ENCODE measurements around the gene CFAP45. TPM values are rescaled to one million over a fixed set of nuclear protein-coding genes. Genes with fewer than 3 reads are reported as not detected.

Gene CFAP45
- total RNA-seq, 2 experiments from 2014 or later, result 1.3 to 1.6 TPM

GRCh38 chr1:159941141-159941540 is 41.2 kb upstream of the CFAP45 start:
- Mint-ChIP-seq H3K4me1 (peaks cover 21% of the 10 kb centered on the region), H3K36me3 (no peaks in the 10 kb centered on the region), H3K4me3 (no peak overlapping the region), H3K27ac (no peak overlapping the region), H3K27me3 (peaks cover 40% of the 10 kb centered on the region), H3K9me3 (ENCODE audit: low read depth) (no peaks in the 10 kb centered on the region)
- no peak for ATAC-seq
- CTCF ChIA-PET, result interaction anchor here (0.9 to 13.5 kb wide), 3 partner anchors 11 to 65 kb away, joined by 3 to 228 read pairs (median 5); no protein-coding TSS in a partner anchor
- no peak for DNase-seq

- CTCF ChIA-PET, result interaction anchor here (1.3 to 13.5 kb wide), 3 partner anchors 10 to 66 kb away, joined by 3 to 228 read pairs (median 5); no protein-coding TSS in a partner anchor
- peaks cover 42% of the 10 kb centered on the region for H3K27me3 Mint-ChIP-seq
- DNase-seq (no peak), ATAC-seq (no peak)
- H3K9me3 Mint-ChIP-seq (ENCODE audit: low read depth), result no peaks in the 10 kb centered on the region
- no peaks in the 10 kb centered on the region for H3K36me3 Mint-ChIP-seq
- no peak overlapping the region for H3K4me3 Mint-ChIP-seq
- peaks cover 18% of the 10 kb centered on the region for H3K4me1 Mint-ChIP-seq
- no peak overlapping the region for H3K27ac Mint-ChIP-seq
Measured at GRCh38 chr1:159940006-159940620, 40.1 kb upstream of the CFAP45 start.

GRCh38 chr1:159939678-159940002 is 39.7 kb upstream of the CFAP45 start:
- no peak overlapping the region for H3K27ac Mint-ChIP-seq
- H3K4me3 Mint-ChIP-seq, result no peak overlapping the region
- peaks cover 15% of the 10 kb centered on the region for H3K4me1 Mint-ChIP-seq
- H3K9me3 Mint-ChIP-seq (ENCODE audit: low read depth), result no peaks in the 10 kb centered on the region
- CTCF ChIA-PET, result interaction anchor here (1.3 to 13.5 kb wide), 3 partner anchors 9 to 66 kb away, joined by 3 to 228 read pairs (median 5); no protein-coding TSS in a partner anchor
- ATAC-seq, result no peak
- DNase-seq, result no peak
- H3K27me3 Mint-ChIP-seq, result peaks cover 41% of the 10 kb centered on the region
- no peaks in the 10 kb centered on the region for H3K36me3 Mint-ChIP-seq

GRCh38 chr1:159938905-159939677 is 39.1 kb upstream of the CFAP45 start:
- H3K36me3 Mint-ChIP-seq, result no peaks in the 10 kb centered on the region
- peaks cover 36% of the 10 kb centered on the region for H3K27me3 Mint-ChIP-seq
- CTCF ChIA-PET, result interaction anchor here (0.6 to 13.5 kb wide), 10 partner anchors 9 to 146 kb away, joined by 3 to 228 read pairs (median 4); partner anchors contain the start of gene TAGLN2
- H3K27ac Mint-ChIP-seq, result no peak overlapping the region
- DNase-seq (no peak), ATAC-seq (no peak)
- no peaks in the 10 kb centered on the region for H3K9me3 Mint-ChIP-seq (ENCODE audit: low read depth)
- H3K4me3 Mint-ChIP-seq, result no peak overlapping the region
- H3K4me1 Mint-ChIP-seq, result peaks cover 15% of the 10 kb centered on the region

GRCh38 chr1:159938211-159938852 is 38.4 kb upstream of the CFAP45 start:
- Mint-ChIP-seq H3K36me3 (no peaks in the 10 kb centered on the region), H3K27me3 (peaks cover 29% of the 10 kb centered on the region), H3K27ac (no peak overlapping the region), H3K4me1 (peaks cover 15% of the 10 kb centered on the region), H3K4me3 (no peak overlapping the region), H3K9me3 (ENCODE audit: low read depth) (no peaks in the 10 kb centered on the region)
- ATAC-seq, result peak; percentile 54
- CTCF ChIA-PET, result interaction anchor here (0.6 to 13.5 kb wide), 13 partner anchors 16 to 147 kb away, joined by 3 to 228 read pairs (median 3); partner anchors contain the start of genes KCNJ9 and TAGLN2
- DNase-seq, result peak; percentile 70

GRCh38 chr1:159937054-159937750 is 37.2 kb upstream of the CFAP45 start:
- Mint-ChIP-seq H3K4me3 (no peak overlapping the region), H3K9me3 (ENCODE audit: low read depth) (no peaks in the 10 kb centered on the region), H3K36me3 (no peaks in the 10 kb centered on the region), H3K4me1 (peaks cover 15% of the 10 kb centered on the region), H3K27me3 (peaks cover 22% of the 10 kb centered on the region), H3K27ac (no peak overlapping the region)
- ATAC-seq (no peak), DNase-seq (no peak)
- CTCF ChIA-PET, result interaction anchor here (0.8 to 13.5 kb wide), 14 partner anchors 8 to 148 kb away, joined by 3 to 228 read pairs (median 3); partner anchors contain the start of genes FCRL6, IGSF9, KCNJ9 and TAGLN2

- Mint-ChIP-seq H3K4me1 (peaks cover 15% of the 10 kb centered on the region), H3K9me3 (ENCODE audit: low read depth) (no peaks in the 10 kb centered on the region), H3K36me3 (no peaks in the 10 kb centered on the region), H3K27me3 (peaks cover 18% of the 10 kb centered on the region), H3K27ac (no peak overlapping the region), H3K4me3 (no peak overlapping the region)
- DNase-seq (peak; percentile 84), ATAC-seq (peak; percentile 80)
- CTCF ChIA-PET, result interaction anchor here (1.0 to 13.5 kb wide), 17 partner anchors 9 to 149 kb away, joined by 3 to 228 read pairs (median 4); partner anchors contain the start of genes FCRL6, IGSF9 and TAGLN2
Measured at GRCh38 chr1:159936273-159936904, 36.4 kb upstream of the CFAP45 start.

- no peaks in the 10 kb centered on the region for H3K9me3 Mint-ChIP-seq (ENCODE audit: low read depth)
- no peaks in the 10 kb centered on the region for H3K36me3 Mint-ChIP-seq
- CTCF ChIA-PET, result interaction anchor here (1.0 to 13.5 kb wide), 16 partner anchors 8 to 149 kb away, joined by 3 to 228 read pairs (median 4); partner anchors contain the start of genes FCRL6, IGSF9 and TAGLN2
- H3K4me1 Mint-ChIP-seq, result peaks cover 15% of the 10 kb centered on the region
- H3K4me3 Mint-ChIP-seq, result no peak overlapping the region
- no peak overlapping the region for H3K27ac Mint-ChIP-seq
- H3K27me3 Mint-ChIP-seq, result peaks cover 16% of the 10 kb centered on the region
- DNase-seq (no peak), ATAC-seq (no peak)
Measured at GRCh38 chr1:159935719-159936272, 35.8 kb upstream of the CFAP45 start.

GRCh38 chr1:159935305-159935704 is 35.3 kb upstream of the CFAP45 start:
- H3K4me1 Mint-ChIP-seq, result peaks cover 15% of the 10 kb centered on the region
- no peak for ATAC-seq
- H3K27me3 Mint-ChIP-seq, result peaks cover 16% of the 10 kb centered on the region
- no peak for DNase-seq
- no peak overlapping the region for H3K4me3 Mint-ChIP-seq
- CTCF ChIA-PET, result interaction anchor here (1.0 to 13.5 kb wide), 15 partner anchors 8 to 150 kb away, joined by 3 to 228 read pairs (median 6); partner anchors contain the start of gene TAGLN2
- H3K9me3 Mint-ChIP-seq (ENCODE audit: low read depth), result no peaks in the 10 kb centered on the region
- no peak overlapping the region for H3K27ac Mint-ChIP-seq
- H3K36me3 Mint-ChIP-seq, result no peaks in the 10 kb centered on the region

- no peak overlapping the region for H3K27ac Mint-ChIP-seq
- peaks cover 15% of the 10 kb centered on the region for H3K4me1 Mint-ChIP-seq
- no peak overlapping the region for H3K4me3 Mint-ChIP-seq
- H3K27me3 Mint-ChIP-seq, result peaks cover 16% of the 10 kb centered on the region
- no peaks in the 10 kb centered on the region for H3K9me3 Mint-ChIP-seq (ENCODE audit: low read depth)
- H3K36me3 Mint-ChIP-seq, result no peaks in the 10 kb centered on the region
- CTCF ChIA-PET, result interaction anchor here (1.0 to 13.5 kb wide), 10 partner anchors 12 to 151 kb away, joined by 3 to 228 read pairs (median 6); partner anchors contain the start of gene TAGLN2
- ATAC-seq, result no peak
- no peak for DNase-seq
Measured at GRCh38 chr1:159934136-159935039, 34.4 kb upstream of the CFAP45 start.

GRCh38 chr1:159933347-159933746 is 33.4 kb upstream of the CFAP45 start:
- Mint-ChIP-seq H3K36me3 (no peaks in the 10 kb centered on the region), H3K27ac (no peak overlapping the region), H3K4me1 (peaks cover 10% of the 10 kb centered on the region), H3K27me3 (peaks cover 12% of the 10 kb centered on the region), H3K4me3 (no peak overlapping the region), H3K9me3 (ENCODE audit: low read depth) (no peaks in the 10 kb centered on the region)
- DNase-seq, result no peak
- ATAC-seq, result no peak
- CTCF ChIA-PET, result interaction anchor here (1.1 to 13.5 kb wide), 6 partner anchors 11 to 146 kb away, joined by 3 to 228 read pairs (median 10); partner anchors contain the start of gene TAGLN2
